Stimulated activated CD8-positive, alpha-beta memory T cell treated with anti-CD3 and anti-CD28 coated beads, Interleukin-4, amount 100 ng/mL, for 4 hours (primary cell): Measurements from ENCODE around the gene FGD2.

Experiments
- DNase-seq, 2 donors: peaks; one replicate each; pipeline ENCODE4 v3.0.0-alpha.2; 2020; ENCODE audit warnings: low read depth in 2 of 2, low spot score in 1 of 2

Gene FGD2

GRCh38 chr6:37017606-37018197 is 12.2 kb downstream of the FGD2 start:
- DNase-seq = no peak

- DNase-seq = peak; percentile 70 to 77
Observed at GRCh38 chr6:37018198-37019064, 13.0 kb downstream of the FGD2 start.

GRCh38 chr6:37019065-37019450 is 13.6 kb downstream of the FGD2 start:
- no peak for DNase-seq

GRCh38 chr6:37020381-37020780 is 14.9 kb downstream of the FGD2 start:
- no peak for DNase-seq

DNA sequence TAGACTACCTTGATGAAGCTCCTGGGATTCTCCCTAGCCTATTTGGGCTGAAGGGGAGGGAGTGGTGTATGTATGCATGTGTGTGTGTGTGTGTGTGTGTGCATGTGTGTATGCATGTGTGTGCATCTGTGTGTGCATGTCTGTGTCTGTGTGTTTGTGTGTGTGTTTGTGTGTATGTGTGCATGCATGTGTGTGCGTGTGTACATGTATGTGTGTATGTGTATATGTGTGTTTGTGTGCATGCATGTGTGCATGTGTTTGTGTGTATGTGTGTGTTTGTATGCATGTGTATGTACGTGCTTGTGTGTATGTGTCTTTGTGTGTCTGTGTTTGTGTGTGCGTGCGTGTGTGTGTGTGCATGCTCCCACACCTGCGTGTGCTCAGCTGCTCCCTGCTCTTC is 15.4 kb downstream of the FGD2 start:
- DNase-seq = no peak

DNA sequence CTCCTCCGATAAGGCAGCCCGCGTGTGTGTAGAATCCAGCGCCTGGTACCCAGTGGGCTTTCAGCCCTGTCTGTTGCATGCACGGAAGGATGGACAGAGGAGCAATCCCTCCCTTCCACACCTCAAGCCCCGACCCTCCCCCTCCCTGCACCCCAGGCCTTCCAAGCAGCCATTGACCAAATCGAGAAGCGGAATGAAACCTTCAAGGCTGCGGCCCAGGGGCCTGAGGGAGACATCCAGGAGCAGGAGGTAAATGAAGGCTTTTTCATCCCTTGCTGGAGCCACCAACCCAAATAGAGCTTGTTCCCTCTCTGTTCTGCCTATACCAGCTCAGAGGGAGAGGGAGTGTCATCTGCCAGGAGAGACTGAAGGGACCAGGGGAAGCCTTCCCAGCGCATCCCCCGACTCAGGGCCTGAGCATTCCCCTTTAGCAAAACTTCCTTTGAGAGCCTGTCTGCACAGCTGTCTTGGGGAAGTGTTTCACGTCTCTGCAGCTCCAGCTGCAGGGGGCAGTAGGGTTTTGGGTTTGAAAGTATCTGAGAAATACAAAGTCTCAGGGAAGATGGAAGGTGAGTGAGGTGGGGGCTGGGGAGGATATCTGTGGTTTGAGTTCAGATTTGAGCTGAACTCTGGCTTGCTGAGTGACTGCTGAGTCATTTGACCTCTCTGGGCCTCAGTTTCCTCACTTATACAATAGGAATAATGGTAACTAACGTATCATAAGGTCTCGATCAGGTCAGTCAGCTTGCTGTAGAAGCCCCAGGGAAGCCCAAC is 16.1 kb downstream of the FGD2 start:
- DNase-seq = peak; percentile 25 to 27

GRCh38 chr6:37022135-37022863 is 16.8 kb downstream of the FGD2 start:
- no peak for DNase-seq

- DNase-seq = peak in 1 of 2 donors; percentile 20
Observed at GRCh38 chr6:37024656-37025337, 19.3 kb downstream of the FGD2 start.

- no peak for DNase-seq
Observed at GRCh38 chr6:37025621-37026466, 20.4 kb downstream of the FGD2 start.

DNA sequence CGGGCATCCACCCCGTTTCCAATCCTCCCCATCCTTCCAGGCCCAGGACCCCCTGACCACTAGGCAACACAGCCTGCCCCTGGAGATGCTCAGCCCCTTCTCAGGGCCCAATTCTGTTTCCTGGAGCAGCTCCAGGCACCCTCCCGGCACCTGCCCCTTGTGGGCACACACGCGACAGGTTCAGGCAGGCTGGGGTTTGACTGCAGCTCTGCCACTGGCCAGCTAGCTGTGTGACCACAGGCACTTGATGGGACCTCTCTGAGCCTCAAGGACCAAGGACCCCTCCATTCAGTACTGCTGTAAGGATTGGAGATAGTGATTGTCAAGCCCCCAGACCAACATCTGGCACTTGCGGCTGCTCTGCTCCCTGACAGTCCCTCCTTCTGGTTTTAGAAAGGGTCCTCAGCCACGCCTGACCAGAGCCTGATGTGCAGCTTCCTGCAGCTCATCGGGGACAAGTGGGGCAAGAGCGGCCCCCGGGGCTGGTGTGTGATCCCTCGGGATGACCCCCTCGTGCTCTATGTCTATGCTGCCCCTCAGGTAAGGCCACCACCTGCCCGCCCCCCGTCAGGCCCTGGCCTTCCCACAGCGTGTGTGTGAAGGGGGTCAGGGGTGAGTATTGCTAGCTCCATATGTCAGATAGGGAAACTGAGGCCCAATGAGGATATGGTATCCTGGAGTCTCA is 21.7 kb downstream of the FGD2 start:
- no peak for DNase-seq

GRCh38 chr6:37027811-37028469 is 22.5 kb downstream of the FGD2 start:
- no peak for DNase-seq

DNA sequence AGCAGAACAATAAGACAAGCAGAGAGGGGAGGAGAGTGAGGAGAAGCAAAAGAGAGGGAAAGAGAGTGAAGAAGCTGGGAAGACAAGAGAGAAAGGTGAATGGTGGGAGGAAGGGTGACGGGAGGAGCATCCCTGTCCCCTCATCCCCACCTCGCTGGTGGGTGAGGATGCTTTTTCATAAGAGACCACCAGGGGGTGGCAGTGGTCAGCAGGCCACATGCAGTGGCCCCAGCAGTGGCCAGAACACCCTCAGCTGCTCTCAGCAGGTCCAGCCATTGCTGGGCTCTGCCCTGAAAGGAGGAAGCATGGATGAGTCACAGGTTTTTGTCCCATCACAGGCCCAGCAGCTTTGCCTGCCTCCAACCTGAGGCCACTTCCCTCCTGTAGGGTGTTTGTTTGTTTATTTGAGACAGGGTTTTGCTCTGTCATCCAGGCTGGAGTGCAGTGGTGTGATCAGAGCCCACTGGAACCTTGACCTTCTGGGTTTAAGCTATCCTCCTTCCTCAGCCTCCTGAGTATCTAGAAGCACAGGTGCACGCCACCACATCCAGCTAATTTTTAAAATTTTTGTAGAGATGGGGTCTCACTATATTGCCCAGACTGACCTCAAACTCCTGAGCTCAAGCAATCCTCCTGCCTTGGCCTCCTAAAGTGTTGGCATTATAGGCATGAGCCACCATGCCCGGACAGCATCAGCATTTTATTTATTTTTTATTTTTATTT is 24.0 kb downstream of the FGD2 start:
- no peak for DNase-seq

- DNase-seq = no peak
Observed at GRCh38 chr6:37030599-37030998, 25.1 kb downstream of the FGD2 start.

- no peak for DNase-seq
Observed at GRCh38 chr6:37032239-37032638, 26.8 kb downstream of the FGD2 start.

- no peak for DNase-seq
Observed at GRCh38 chr6:37033255-37033654, 27.8 kb downstream of the FGD2 start.

- DNase-seq = no peak
Observed at GRCh38 chr6:37033819-37034795, 28.7 kb downstream of the FGD2 start.

GRCh38 chr6:37036146-37036545 is 30.7 kb downstream of the FGD2 start:
- DNase-seq = no peak
